CD14-positive monocyte (primary cell): Measurements from ENCODE around the gene HMGXB3. TPM values are rescaled to one million over a fixed set of nuclear protein-coding genes. Genes with fewer than 3 reads are reported as not detected.

Experiments
- DNase-seq, 3 donors: peaks; one replicate each; pipeline ENCODE4 v3.0.0-alpha.2; 2011 to 2022
- H2AFZ ChIP-seq: 2 replicates; pipeline ENCODE4 v1.6.0; 2012; ENCODE audit warnings: mild to moderate bottlenecking, low read depth, low read length, inconsistent platforms; ENCODE audit not compliant: insufficient read depth, poor library complexity, severe bottlenecking
- H3K27ac ChIP-seq, 2 donors: 1 replicate in 1 of 2; 2 replicates in 1 of 2; pipeline ENCODE4 v1.5.1; 2012 to 2013; ENCODE audit warnings: low read length in 2 of 2, control low read depth in 1 of 2, inconsistent platforms in 1 of 2, low read depth in 1 of 2, mild to moderate bottlenecking in 1 of 2
- H3K27me3 ChIP-seq, 2 donors: one replicate each; pipeline versions ENCODE4 v1.6.0 to v1.6.1; 2011 to 2013; ENCODE audit warnings: low read length in 2 of 2; ENCODE audit not compliant: control insufficient read depth in 2 of 2, insufficient read depth in 2 of 2
- H3K36me3 ChIP-seq, 2 donors: replicated peaks in 1 of 2; 1 replicate in 1 of 2; 2 replicates in 1 of 2; pipeline versions ENCODE4 v1.5.1 to v1.6.1; 2012 to 2013; ENCODE audit warnings: low read length in 2 of 2, control low read depth in 1 of 2, inconsistent platforms in 1 of 2, mild to moderate bottlenecking in 1 of 2; ENCODE audit not compliant: insufficient read depth in 2 of 2, control insufficient read depth in 1 of 2
- H3K4me1 ChIP-seq, 2 donors: 1 replicate in 1 of 2; 2 replicates in 1 of 2; pipeline versions ENCODE4 v1.5.1 to v1.6.1; 2012 to 2013; ENCODE audit warnings: low read length in 2 of 2, control low read depth in 1 of 2, inconsistent platforms in 1 of 2, mild to moderate bottlenecking in 1 of 2, moderate library complexity in 1 of 2; ENCODE audit not compliant: insufficient read depth in 2 of 2, control insufficient read depth in 1 of 2
- H3K4me2 ChIP-seq: replicated peaks from 2 replicates; pipeline ENCODE3; 2012; ENCODE audit warnings: low read length, moderate library complexity, mild to moderate bottlenecking; ENCODE audit not compliant: poor library complexity, severe bottlenecking; ENCODE audit errors: extremely low read depth
- H3K4me3 ChIP-seq, 3 experiments: fragments of 200-600 bp in 1 of 3; sonication (generic) in 1 of 3; replicated peaks in 1 of 3; 1 replicate in 2 of 3; 2 replicates in 1 of 3; pipeline ENCODE4 v1.5.1; 2011 to 2013; ENCODE audit warnings: low read length in 3 of 3, mild to moderate bottlenecking in 3 of 3, control low read depth in 2 of 3, low read depth in 2 of 3, inconsistent platforms in 1 of 3, moderate library complexity in 1 of 3
- H3K79me2 ChIP-seq: 2 replicates; pipeline ENCODE4 v1.6.0; 2012; ENCODE audit warnings: mild to moderate bottlenecking, control low read depth, inconsistent platforms, low read length, moderate library complexity; ENCODE audit not compliant: insufficient read depth
- H3K9ac ChIP-seq: 2 replicates; pipeline ENCODE4 v1.6.0; 2017; ENCODE audit warnings: low read length, mild to moderate bottlenecking; ENCODE audit not compliant: insufficient read depth, poor library complexity, severe bottlenecking
- H3K9me3 ChIP-seq, 2 donors: replicated peaks in 1 of 2; 1 replicate in 1 of 2; 2 replicates in 1 of 2; pipeline versions ENCODE4 v1.5.1 to v1.6.1; 2012 to 2013; ENCODE audit warnings: low read length in 2 of 2, control low read depth in 1 of 2; ENCODE audit not compliant: control insufficient read depth in 1 of 2, insufficient read depth in 1 of 2
- H4K20me1 ChIP-seq: 2 replicates; pipeline ENCODE4 v1.6.0; 2012; ENCODE audit warnings: mild to moderate bottlenecking, low read length, control low read depth, moderate library complexity; ENCODE audit not compliant: insufficient read depth
- H3K27ac Mint-ChIP-seq, 7 donors: one replicate each; pipeline ENCODE4 v1.8.0; 2020; ENCODE audit warnings: mild to moderate bottlenecking in 7 of 7, mixed read lengths in 7 of 7, moderate library complexity in 6 of 7, inconsistent platforms in 2 of 7
- H3K27me3 Mint-ChIP-seq, 3 donors: one replicate each; pipeline ENCODE4 v1.8.0; 2021 to 2022; ENCODE audit warnings: low read depth in 3 of 3, mild to moderate bottlenecking in 3 of 3, mixed read lengths in 3 of 3, moderate library complexity in 3 of 3, inconsistent platforms in 1 of 3
- H3K36me3 Mint-ChIP-seq, 2 donors: one replicate each; pipeline ENCODE4 v1.8.0; 2020; ENCODE audit warnings: mixed read lengths in 2 of 2, inconsistent platforms in 1 of 2, mild to moderate bottlenecking in 1 of 2
- H3K4me1 Mint-ChIP-seq: one replicate; pipeline ENCODE4 v1.8.0; 2020; ENCODE audit warnings: mild to moderate bottlenecking, mixed read lengths
- H3K4me3 Mint-ChIP-seq, 2 donors: one replicate each; pipeline ENCODE4 v1.8.0; 2020; ENCODE audit warnings: mild to moderate bottlenecking in 2 of 2, mixed read lengths in 2 of 2, moderate library complexity in 1 of 2
- H3K9me3 Mint-ChIP-seq, 7 donors: one replicate each; pipeline ENCODE4 v1.8.0; 2020 to 2022; ENCODE audit warnings: mixed read lengths in 7 of 7, mild to moderate bottlenecking in 6 of 7, moderate library complexity in 6 of 7, inconsistent platforms in 2 of 7
- CTCF ChIP-seq: fragments of 200-600 bp; IDR thresholded peaks from one replicate; pipeline ENCODE4 v1.8.0; 2022; ENCODE audit warnings: antibody characterized with exemption, mild to moderate bottlenecking
- WGBS: methylation state at CpG from one replicate; pipeline ENCODE4 v1.1.5; 2013; ENCODE audit warnings: missing lambda C conversion rate; ENCODE audit not compliant: insufficient coverage; 5-methylcytosine and 5-hydroxymethylcytosine counted together
- intact Hi-C, 2 donors: fragments of 100-400 bp; cut with micrococcal nuclease; formaldehyde crosslinking; loops; one replicate each; pipeline versions ENCODE4 v1.15.0 to v1.15.1; 2023
- polyA plus RNA-seq, 3 donors: library from polyadenylated mRNA; depleted of rRNA in 1 of 3; unstranded in 2 of 3; stranded (reverse) in 1 of 3; fragments of 300-500 nt in 2 of 3; fragments of >200 nt in 1 of 3; fragmentation: Illumina TruSeq in 2 of 3; gene quantifications; 1 replicate in 2 of 3; 2 replicates in 1 of 3; pipeline ENCODE4 v1.2.3, GENCODE V29; 2012 to 2021

Gene HMGXB3
- polyA plus RNA-seq, 3 donors: 3.1 to 22.9 (median 6.2) TPM

GRCh38 chr5:150085191-150085912 lies 84.8 kb downstream of the HMGXB3 start:
- intact Hi-C loops: loop anchor here (5.0 kb wide), 1 partner anchor 37 kb away; no protein-coding TSS in a partner anchor
- H3K36me3 Mint-ChIP-seq: peaks cover 16 to 22% of the 10 kb centered on the region in 2 donors
- Histone ChIP-seq H3K79me2 (peaks cover 75% of the 10 kb centered on the region), H3K4me1 (peaks cover 67 to 82% of the 10 kb centered on the region in 2 donors), H3K36me3 (peaks cover 11% of the 10 kb centered on the region in 2 donors), H4K20me1 (peaks cover 51% of the 10 kb centered on the region), H3K4me3 (peak overlapping the region; percentile 61 to 87 (median 81)), H2AFZ (no peak overlapping the region), H3K4me2 (peak overlapping the region; percentile 88), H3K9ac (peak overlapping the region; percentile 72), H3K27ac (peak overlapping the region; percentile 51 to 83), H3K27me3 (no peaks in the 10 kb centered on the region), H3K9me3 (no peaks in the 10 kb centered on the region)
- peaks cover 0 to 5% (median 0%) of the 10 kb centered on the region in 3 donors for H3K27me3 Mint-ChIP-seq
- no peak for TF ChIP-seq CTCF
- peaks cover 83% of the 10 kb centered on the region for H3K4me1 Mint-ChIP-seq
- H3K9me3 Mint-ChIP-seq: peaks cover 0 to 2% (median 0%) of the 10 kb centered on the region in 7 donors
- 60% methylated on average over 2 of the region's 7 CpGs for WGBS
- H3K27ac Mint-ChIP-seq: peak overlapping the region; percentile 78 to 95 (median 92)
- no peak for DNase-seq
- peak overlapping the region; percentile 96 to 98 for H3K4me3 Mint-ChIP-seq

- Mint-ChIP-seq H3K4me1 (peaks cover 79% of the 10 kb centered on the region), H3K4me3 (peak within 1 kb of the TSS; percentile 96 to 98), H3K9me3 (peaks cover 0 to 2% (median 0%) of the 10 kb centered on the region in 7 donors), H3K27me3 (peaks cover 0 to 5% (median 0%) of the 10 kb centered on the region in 3 donors), H3K27ac (peak within 1 kb of the TSS; percentile 86 to 95 (median 92)), H3K36me3 (peaks cover 8 to 14% of the 10 kb centered on the region in 2 donors)
- H3K4me1 ChIP-seq: peaks cover 63 to 76% of the 10 kb centered on the region in 2 donors
- no peak for TF ChIP-seq CTCF
- peak within 1 kb of the TSS; percentile 72 for H3K9ac ChIP-seq
- peaks cover 68% of the 10 kb centered on the region for H3K79me2 ChIP-seq
- H4K20me1 ChIP-seq: peaks cover 43% of the 10 kb centered on the region
- H3K27ac ChIP-seq: peak within 1 kb of the TSS; percentile 51 to 83
- H3K36me3 ChIP-seq: peaks cover 4% of the 10 kb centered on the region in 2 donors
- WGBS: 37% methylated on average over 8 of the region's 9 CpGs
- DNase-seq: peak; percentile 47 to 73 (median 68)
- intact Hi-C loops: loop anchor here (5.0 kb wide), 1 partner anchor 36 kb away; no protein-coding TSS in a partner anchor
- H3K9me3 ChIP-seq: no peaks in the 10 kb centered on the region
- peak within 1 kb of the TSS; percentile 61 to 87 (median 81) for H3K4me3 ChIP-seq
- peak within 1 kb of the TSS; percentile 88 for H3K4me2 ChIP-seq
- H3K27me3 ChIP-seq: no peaks in the 10 kb centered on the region
- peak within 1 kb of the TSS; percentile 13 for H2AFZ ChIP-seq
Measured at GRCh38 chr5:150085950-150086715, 85.6 kb downstream of the HMGXB3 start, which contains the start of gene CSF1R. Gene CSF1R (minus strand): TSS chr5:150086554. CDS start chr5:150086427, 127 bp downstream.
